ENCODE data around the gene MC1R. TPM values are rescaled to one million over a fixed set of nuclear protein-coding genes. Genes with fewer than 3 reads are reported as not detected.

Gene MC1R
- total and polyA plus RNA-seq, 4 experiments from 2014 or later = 0.22 to 13.5 (median 12.6) TPM; not detected in 1

Other genes starting within 250 kb of the MC1R start
- gene CDK10, start 232.2 kb upstream of the MC1R start, total RNA-seq = 100 to 1,000 TPM; 134 to 140 TPM
- 10 to 100 TPM; 24.8 to 33.5 TPM for gene CDK10, start 232.2 kb upstream of the MC1R start, polyA plus RNA-seq
- gene SPATA2L, start 217.2 kb upstream of the MC1R start, total RNA-seq = 10 to 100 TPM; 12.7 to 13.1 TPM
- 10 to 100 TPM in 1 of 2 donors, 1 to 10 TPM in 1; 5.4 to 13.0 TPM for gene SPATA2L, start 217.2 kb upstream of the MC1R start, polyA plus RNA-seq
- gene VPS9D1, start 198.0 kb upstream of the MC1R start, total RNA-seq = 10 to 100 TPM; 13.0 to 13.6 TPM
- gene VPS9D1, start 198.0 kb upstream of the MC1R start, polyA plus RNA-seq = 1 to 10 TPM in 1 of 2 donors, under 1 TPM in 1; 0.48 to 1.0 TPM
- 100 to 1,000 TPM; 141 to 143 TPM for gene ZNF276, start 197.3 kb upstream of the MC1R start, total RNA-seq
- gene ZNF276, start 197.3 kb upstream of the MC1R start, polyA plus RNA-seq = 10 to 100 TPM in 1 of 2 donors, 1 to 10 TPM in 1; 9.5 to 53.7 TPM
- gene FANCA, start 102.2 kb upstream of the MC1R start, total RNA-seq = 10 to 100 TPM in 1 of 2 experiments, 1 to 10 TPM in 1; 9.6 to 10.1 TPM
- gene FANCA, start 102.2 kb upstream of the MC1R start, polyA plus RNA-seq = 1 to 10 TPM; 4.6 to 8.1 TPM
- 1 to 10 TPM; 3.0 to 3.3 TPM for gene SPIRE2, start 90.4 kb upstream of the MC1R start, total RNA-seq
- gene SPIRE2, start 90.4 kb upstream of the MC1R start, polyA plus RNA-seq = under 1 TPM in 1 of 2 donors, not detected in 1; 0.71 TPM
- gene TCF25, start 45.3 kb upstream of the MC1R start, total RNA-seq = 100 to 1,000 TPM; 283 to 308 TPM
- gene TCF25, start 45.3 kb upstream of the MC1R start, polyA plus RNA-seq = 100 to 1,000 TPM in 1 of 2 donors, 10 to 100 TPM in 1; 86.4 to 108 TPM
- gene TUBB3, start 4.5 kb downstream of the MC1R start, total RNA-seq = under 1 TPM in 1 of 2 experiments, not detected in 1; 0.73 TPM
- gene TUBB3, start 4.5 kb downstream of the MC1R start, polyA plus RNA-seq = not detected
- 10 to 100 TPM; 45.5 to 46.0 TPM for gene DEF8, start 29.9 kb downstream of the MC1R start, total RNA-seq
- 10 to 100 TPM; 30.7 to 40.6 TPM for gene DEF8, start 29.9 kb downstream of the MC1R start, polyA plus RNA-seq
- gene DBNDD1, start 100.6 kb downstream of the MC1R start, total RNA-seq = under 1 TPM; 0.61 to 0.73 TPM
- 1 to 10 TPM; 1.2 to 3.7 TPM for gene DBNDD1, start 100.6 kb downstream of the MC1R start, polyA plus RNA-seq
- gene PRDM7, start 158.5 kb downstream of the MC1R start, total RNA-seq = not detected
- not detected for gene PRDM7, start 158.5 kb downstream of the MC1R start, polyA plus RNA-seq

All from CD4-positive, alpha-beta memory T cell (primary cell).